Upper lobe of left lung (tissue), 6 donors: ENCODE data around the gene FAM131B. TPM values are rescaled to one million over a fixed set of nuclear protein-coding genes. Genes with fewer than 3 reads are reported as not detected.

ENCODE experiments used
- ATAC-seq, 2 donors: fragments of 200-7000 bp; cut with Tn5 transposase; one replicate each; pipeline ENCODE4 v1.9.1; 2022; ENCODE audit warnings: mild to moderate bottlenecking in 2 of 2, moderate library complexity in 2 of 2; ENCODE audit not compliant: low FRiP score in 2 of 2
- DNase-seq, 2 donors: peaks; one replicate each; pipeline ENCODE4 v3.0.0-alpha.2; 2019 to 2020
- H3K27ac ChIP-seq, 4 donors: fragments of 200-600 bp; sonication (generic); one replicate each; pipeline ENCODE4 v1.5.1; 2016 to 2019
- H3K27me3 ChIP-seq, 4 donors: fragments of 200-600 bp; sonication (generic); one replicate each; pipeline ENCODE4 v1.5.1; 2017 to 2019
- H3K36me3 ChIP-seq, 4 donors: fragments of 200-600 bp; sonication (generic); one replicate each; pipeline ENCODE4 v1.5.1; 2016 to 2019
- H3K4me1 ChIP-seq, 4 donors: fragments of 200-600 bp; sonication (generic); one replicate each; pipeline ENCODE4 v1.5.1; 2018 to 2019
- H3K4me3 ChIP-seq, 4 donors: fragments of 200-600 bp; sonication (generic); one replicate each; pipeline ENCODE4 v1.5.1; 2017 to 2019; ENCODE audit warnings: mild to moderate bottlenecking in 2 of 4, moderate library complexity in 1 of 4
- H3K9me3 ChIP-seq, 4 donors: fragments of 200-600 bp; sonication (generic); one replicate each; pipeline ENCODE4 v1.5.1; 2018 to 2019
- EP300 ChIP-seq, 4 donors: sonication (generic); formaldehyde crosslinking; IDR thresholded peaks; one replicate each; pipeline ENCODE4 v1.5.1; 2017; ENCODE audit warnings: antibody characterized with exemption in 4 of 4, control low read depth in 2 of 4
- POLR2A ChIP-seq, 4 donors: fragments of 450-650 bp; IDR thresholded peaks; one replicate each; pipeline ENCODE4 v1.5.1; 2016 to 2017; ENCODE audit warnings: antibody characterized with exemption in 4 of 4, mild to moderate bottlenecking in 2 of 4
- POLR2AphosphoS5 ChIP-seq, 2 donors: sonication (generic); formaldehyde crosslinking; IDR thresholded peaks; one replicate each; pipeline ENCODE4 v1.5.1; 2017; ENCODE audit warnings: antibody characterized with exemption in 2 of 2
- WGBS, 2 donors: methylation state at CpG; one replicate each; pipeline ENCODE4 v1.1.5; 2017 to 2018; 5-methylcytosine and 5-hydroxymethylcytosine counted together
- total RNA-seq, 6 donors: library from RNA; depleted of rRNA in 4 of 6; stranded (reverse); fragments of >200 nt in 4 of 6; gene quantifications; one replicate each; pipeline versions ENCODE4 v1.1.0 to v1.2.1, GENCODE V29; 2016 to 2021
- TF ChIP-seq, protein P1 (sequence below), 6 experiments: fragments of 450-650 bp in 4 of 6; fragments of 200-600 bp in 2 of 6; sonication (generic) in 2 of 6; IDR thresholded peaks; one replicate each; pipeline ENCODE4 v1.5.1; 2016 to 2019; ENCODE audit warnings: antibody characterized with exemption in 6 of 6
- donor health status: DM: no; HTN: no; CAD: no; lungs with moderate emphysema.
- donor health status: DM: no; HTN: yes; CAD: no; lungs with severe emphysema.

The FAM131B gene
- total RNA-seq, 6 donors from 2014 or later, result 0.59 to 5.7 (median 0.67) TPM; not detected in 1

DNA sequence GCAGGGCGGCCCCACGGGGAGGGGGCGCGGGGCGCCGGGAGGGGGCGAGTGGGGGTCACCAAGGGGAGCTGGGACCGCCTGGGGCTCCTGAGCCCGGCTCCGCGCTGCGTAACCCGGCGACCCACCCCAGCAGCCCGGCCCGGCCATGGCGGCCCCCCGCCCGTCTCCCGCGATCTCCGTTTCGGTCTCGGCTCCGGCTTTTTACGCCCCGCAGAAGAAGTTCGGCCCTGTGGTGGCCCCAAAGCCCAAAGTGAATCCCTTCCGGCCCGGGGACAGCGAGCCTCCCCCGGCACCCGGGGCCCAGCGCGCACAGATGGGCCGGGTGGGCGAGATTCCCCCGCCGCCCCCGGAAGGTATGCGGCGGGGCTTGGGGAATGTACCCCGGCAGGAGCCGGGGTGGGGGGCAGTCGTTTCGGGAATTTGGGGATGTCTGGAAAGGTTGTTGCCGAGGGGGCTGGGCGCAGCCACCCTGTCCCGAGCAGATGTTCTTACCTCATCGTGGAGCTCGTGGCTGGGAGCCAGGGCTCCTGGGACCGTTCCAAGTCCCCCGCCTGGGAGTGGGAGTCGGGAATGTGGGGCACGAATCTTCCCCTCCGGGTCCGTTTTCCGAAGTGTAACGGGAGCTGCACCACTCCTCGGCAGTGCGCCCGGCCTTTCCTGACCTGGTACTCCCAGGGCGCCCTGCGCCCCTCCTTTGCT lies 19.1 kb upstream of the FAM131B start:
- Histone ChIP-seq H3K4me1 (peaks cover 56 to 82% (median 62%) of the 10 kb centered on the region in 4 donors), H3K4me3 (peak overlapping the region; percentile 89 to 99 (median 95)), H3K27ac (peak overlapping the region; percentile 97 to 99 (median 98)), H3K27me3 (no peaks in the 10 kb centered on the region), H3K9me3 (no peaks in the 10 kb centered on the region), H3K36me3 (peaks cover 0 to 16% (median 2%) of the 10 kb centered on the region in 4 donors)
- 3% methylated on average over 41 of the region's 64 CpGs; no CpG with 5 or more reads in 1 of the 2 donors for WGBS, 2 donors
- ATAC-seq, result peak in 1 of 2 donors; percentile 1
- peak in 1 of 2 donors; percentile 14 for TF ChIP-seq POLR2AphosphoS5 (IDR thresholded peaks at IDR 0.05)
- TF ChIP-seq, protein P1, sequence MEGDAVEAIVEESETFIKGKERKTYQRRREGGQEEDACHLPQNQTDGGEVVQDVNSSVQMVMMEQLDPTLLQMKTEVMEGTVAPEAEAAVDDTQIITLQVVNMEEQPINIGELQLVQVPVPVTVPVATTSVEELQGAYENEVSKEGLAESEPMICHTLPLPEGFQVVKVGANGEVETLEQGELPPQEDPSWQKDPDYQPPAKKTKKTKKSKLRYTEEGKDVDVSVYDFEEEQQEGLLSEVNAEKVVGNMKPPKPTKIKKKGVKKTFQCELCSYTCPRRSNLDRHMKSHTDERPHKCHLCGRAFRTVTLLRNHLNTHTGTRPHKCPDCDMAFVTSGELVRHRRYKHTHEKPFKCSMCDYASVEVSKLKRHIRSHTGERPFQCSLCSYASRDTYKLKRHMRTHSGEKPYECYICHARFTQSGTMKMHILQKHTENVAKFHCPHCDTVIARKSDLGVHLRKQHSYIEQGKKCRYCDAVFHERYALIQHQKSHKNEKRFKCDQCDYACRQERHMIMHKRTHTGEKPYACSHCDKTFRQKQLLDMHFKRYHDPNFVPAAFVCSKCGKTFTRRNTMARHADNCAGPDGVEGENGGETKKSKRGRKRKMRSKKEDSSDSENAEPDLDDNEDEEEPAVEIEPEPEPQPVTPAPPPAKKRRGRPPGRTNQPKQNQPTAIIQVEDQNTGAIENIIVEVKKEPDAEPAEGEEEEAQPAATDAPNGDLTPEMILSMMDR (IDR thresholded peaks at IDR 0.05), result no peak
- peak; percentile 54 to 94 for DNase-seq

DNA sequence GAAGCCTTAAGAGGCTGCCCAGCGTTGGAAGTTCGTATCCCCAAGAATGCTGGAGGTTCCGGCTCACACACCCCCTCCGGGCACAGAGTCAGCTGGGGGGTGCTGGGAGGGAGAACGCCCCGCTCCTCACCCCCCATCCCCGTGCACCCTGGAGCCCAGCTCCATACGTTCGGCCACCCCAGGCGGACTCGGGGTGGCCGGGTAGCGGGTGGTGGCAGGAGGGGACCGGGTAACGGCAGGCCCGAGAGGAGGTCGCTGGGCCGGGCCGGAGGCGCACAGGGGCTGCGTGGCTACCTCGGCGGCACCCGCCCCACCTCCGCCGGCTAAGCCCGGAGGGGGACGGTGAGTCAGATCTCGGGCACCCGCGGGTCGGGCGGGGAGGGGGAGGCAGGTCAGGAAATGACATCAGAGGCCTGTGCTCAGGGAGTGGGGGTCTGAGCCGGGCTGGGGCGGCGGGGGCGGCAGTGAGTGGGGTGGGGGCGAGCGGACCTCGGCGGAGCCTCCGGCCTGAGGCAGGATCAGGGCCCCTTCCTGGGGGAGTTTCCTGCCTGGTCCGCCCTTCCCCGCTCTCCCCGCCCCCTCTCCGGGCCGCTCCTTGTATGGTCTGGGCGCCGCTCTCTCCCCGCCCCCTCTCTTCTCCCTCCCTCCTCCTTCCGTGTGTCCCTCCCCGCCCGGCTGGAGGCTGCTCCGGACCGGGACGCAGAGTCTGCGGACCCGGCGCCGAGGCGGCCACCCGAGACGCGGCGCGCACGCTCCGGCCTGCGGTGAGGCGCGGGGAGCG lies 18.3 kb upstream of the FAM131B start, which contains the start of gene ZYX:
ZYX (plus strand) TSS at position 700 of the 781 bp plus-strand sequence. CDS start 227 bp downstream, outside the sequence.
- peaks cover 57 to 81% (median 57%) of the 10 kb centered on the region in 4 donors for H3K4me1 ChIP-seq
- WGBS, 2 donors, result 0% methylated on average over 2 to 28 of the region's 72 CpGs
- TF ChIP-seq, protein P1 (IDR thresholded peaks at IDR 0.05), result no peak
- TF ChIP-seq EP300 (IDR thresholded peaks at IDR 0.05) (peak in 1 of 4 donors; percentile 23), POLR2AphosphoS5 (IDR thresholded peaks at IDR 0.05) (peak; percentile 80 to 84), POLR2A (IDR thresholded peaks at IDR 0.05) (peak in 3 of 4 donors; percentile 51 to 91 (median 63))

DNA sequence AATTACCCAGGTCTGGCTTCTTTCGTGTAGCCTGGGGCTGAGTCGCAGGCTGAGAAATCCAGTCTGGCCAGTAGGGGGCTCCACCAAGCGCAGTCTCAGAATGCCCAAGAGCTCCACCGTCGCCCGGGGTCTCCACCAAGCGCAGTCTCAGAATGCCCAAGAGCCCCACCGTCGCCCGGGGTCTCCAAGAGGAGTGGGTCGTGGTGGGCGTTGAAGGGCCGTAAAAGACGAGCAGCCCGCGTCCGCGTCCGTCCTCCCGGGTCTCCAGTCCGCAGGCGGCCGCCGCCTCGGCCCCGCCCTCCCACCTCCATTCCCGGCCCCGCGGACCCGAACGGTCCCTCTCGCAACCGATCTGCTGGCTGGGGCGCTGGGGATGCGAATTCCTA lies 17.7 kb upstream of the FAM131B start:
- Histone ChIP-seq H3K9me3 (no peaks in the 10 kb centered on the region), H3K27me3 (no peaks in the 10 kb centered on the region), H3K4me1 (peaks cover 52 to 81% (median 60%) of the 10 kb centered on the region in 4 donors), H3K4me3 (peak overlapping the region; percentile 93 to 99 (median 98)), H3K27ac (peak overlapping the region; percentile 97 to 99 (median 98)), H3K36me3 (peaks cover 0 to 16% (median 2%) of the 10 kb centered on the region in 4 donors)
- ATAC-seq, result peak; percentile 87 to 89
- peak; percentile 88 to 94 for DNase-seq
- WGBS, 2 donors, result 0 to 1% methylated on average over 18 to 29 of the region's 35 CpGs
- TF ChIP-seq EP300 (IDR thresholded peaks at IDR 0.05), result no peak
- TF ChIP-seq, protein P1 (IDR thresholded peaks at IDR 0.05), result peak; percentile 86 to 96 (median 92)
- TF ChIP-seq POLR2AphosphoS5 (IDR thresholded peaks at IDR 0.05), result peak in 1 of 2 donors; percentile 11

More for the DNA sequence above, 18.3 kb upstream of the FAM131B start, which contains the start of gene ZYX:
- peaks cover 0 to 16% (median 2%) of the 10 kb centered on the region in 4 donors for H3K36me3 ChIP-seq
- ATAC-seq (peak; percentile 89 to 95), DNase-seq (peak; percentile 96)
- H3K27me3 ChIP-seq, result no peaks in the 10 kb centered on the region
- H3K27ac ChIP-seq, result peak within 1 kb of the TSS; percentile 97 to 99 (median 98)
- peak within 1 kb of the TSS; percentile 93 to 99 (median 98) for H3K4me3 ChIP-seq
- no peaks in the 10 kb centered on the region for H3K9me3 ChIP-seq

DNA sequence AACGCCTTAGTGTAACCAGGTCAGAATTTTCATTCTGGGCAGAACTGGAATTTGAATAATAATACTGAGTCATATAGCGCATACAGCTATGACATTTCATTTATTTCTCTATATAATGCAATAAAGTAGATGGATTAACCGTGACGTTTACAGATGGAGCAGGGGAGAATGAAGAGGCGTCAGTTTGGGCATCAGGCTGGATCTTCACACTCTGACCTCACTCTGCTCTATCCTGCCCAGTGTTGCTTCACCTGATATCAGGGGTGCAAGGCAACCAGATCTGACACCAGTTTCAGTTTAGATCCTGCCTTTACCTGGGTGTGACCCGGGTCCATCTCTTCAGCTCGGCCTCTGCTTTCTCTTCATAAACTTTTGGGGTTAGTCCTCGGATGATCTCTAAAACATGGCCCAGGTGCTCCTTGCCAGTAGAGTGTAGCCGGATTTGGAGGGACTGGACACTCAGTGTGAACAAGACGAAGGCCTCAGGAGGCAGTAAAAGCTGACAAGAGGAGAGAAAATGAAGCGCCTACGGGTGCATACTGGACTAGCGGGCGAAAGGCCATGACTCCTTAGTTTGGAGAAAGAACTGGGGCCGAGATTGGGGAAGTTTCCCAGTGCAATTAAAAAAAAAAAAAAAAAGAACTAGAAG lies 17.2 kb upstream of the FAM131B start:
- H3K36me3 ChIP-seq, result peaks cover 0 to 16% (median 2%) of the 10 kb centered on the region in 4 donors
- TF ChIP-seq, protein P1 (IDR thresholded peaks at IDR 0.05), result no peak
- peak in 1 of 2 donors; percentile 22 for TF ChIP-seq POLR2AphosphoS5 (IDR thresholded peaks at IDR 0.05)
- WGBS, 2 donors, result 34 to 37% methylated on average over 15 of the region's 15 CpGs
- no peak for DNase-seq
- no peaks in the 10 kb centered on the region for H3K27me3 ChIP-seq
- peaks cover 52 to 81% (median 59%) of the 10 kb centered on the region in 4 donors for H3K4me1 ChIP-seq
- H3K9me3 ChIP-seq, result no peaks in the 10 kb centered on the region
- H3K4me3 ChIP-seq, result peak overlapping the region in 3 of 4 donors; percentile 93 to 99 (median 97)
- no peak for ATAC-seq
- peak overlapping the region; percentile 97 to 99 (median 98) for H3K27ac ChIP-seq
